Smooth muscle cell (in vitro differentiated cells): Measurements from ENCODE around the gene COL6A6. TPM values are rescaled to one million over a fixed set of nuclear protein-coding genes. Genes with fewer than 3 reads are reported as not detected.

Source experiments
- DNase-seq: peaks from one replicate; lab custom pipeline; 2025; ENCODE audit not compliant: unreplicated experiment; lab: John Stamatoyannopoulos, UW
- H2AFZ ChIP-seq: fragments of 200-600 bp; sonication (generic); 2 replicates; pipeline ENCODE4 v1.6.0; 2016; ENCODE audit warnings: antibody characterized with exemption, low read depth, mild to moderate bottlenecking
- H3F3A ChIP-seq: fragments of 200-600 bp; sonication (generic); 2 replicates; pipeline ENCODE4 v1.6.0; 2017; ENCODE audit warnings: antibody characterized with exemption, low read depth
- H3K27ac ChIP-seq: fragments of 200-600 bp; sonication (generic); 2 replicates; pipeline ENCODE4 v1.5.1; 2016; ENCODE audit warnings: low read depth, mild to moderate bottlenecking
- H3K27me3 ChIP-seq: fragments of 200-600 bp; sonication (generic); 2 replicates; pipeline ENCODE4 v1.6.1; 2016; ENCODE audit warnings: low read depth, mild to moderate bottlenecking
- H3K36me3 ChIP-seq: fragments of 200-600 bp; sonication (generic); 2 replicates; pipeline ENCODE4 v1.5.1; 2016; ENCODE audit warnings: low read depth
- H3K4me1 ChIP-seq: fragments of 200-600 bp; sonication (generic); 2 replicates; pipeline ENCODE4 v1.5.1; 2016; ENCODE audit warnings: low read depth
- H3K4me2 ChIP-seq: fragments of 200-600 bp; sonication (generic); 2 replicates; pipeline ENCODE4 v1.6.0; 2016; ENCODE audit warnings: mild to moderate bottlenecking
- H3K4me3 ChIP-seq: fragments of 200-600 bp; sonication (generic); 2 replicates; pipeline ENCODE4 v1.5.1; 2016; ENCODE audit warnings: mild to moderate bottlenecking
- H3K79me2 ChIP-seq: fragments of 200-600 bp; sonication (generic); 2 replicates; pipeline ENCODE4 v1.6.0; 2016; ENCODE audit warnings: low read depth, mild to moderate bottlenecking
- H3K9ac ChIP-seq: fragments of 200-600 bp; sonication (generic); 2 replicates; pipeline ENCODE4 v1.6.0; 2016; ENCODE audit warnings: low read depth
- H3K9me3 ChIP-seq: fragments of 200-600 bp; sonication (generic); replicated peaks from 2 replicates; pipeline ENCODE4 v1.5.1; 2016; ENCODE audit warnings: low read depth
- H4K20me1 ChIP-seq: fragments of 200-600 bp; sonication (generic); 2 replicates; pipeline ENCODE4 v1.6.0; 2016; ENCODE audit warnings: low read depth
- CTCF ChIP-seq: fragments of 200-600 bp; sonication (generic); IDR thresholded peaks from 2 replicates; pipeline ENCODE4 v1.5.1; 2017; ENCODE audit warnings: borderline replicate concordance, mild to moderate bottlenecking, antibody characterized with exemption; ENCODE audit not compliant: insufficient read depth, poor library complexity, severe bottlenecking
- WGBS: methylation state at CpG from one replicate; pipeline ENCODE4 v1.1.7; 2016; ENCODE audit warnings: low lambda C conversion rate; 5-methylcytosine and 5-hydroxymethylcytosine counted together
- polyA plus RNA-seq: library from polyadenylated mRNA; unstranded; fragments of >200 nt; fragmentation: Nextera tagmentation; extraction: Ambion mirVana; gene quantifications from 2 replicates; pipeline ENCODE4 v1.2.1, GENCODE V29; 2016
- total RNA-seq: library from RNA; depleted of rRNA; stranded (reverse); fragments of >200 nt; gene quantifications from 2 replicates; pipeline ENCODE4 v1.2.3, GENCODE V29; 2014

COL6A6 gene
- total and polyA plus RNA-seq, 2 experiments from 2014 or later = 0.38 to 1.5 TPM

- Histone ChIP-seq H3K9ac (no peak overlapping the region), H3K79me2 (no peaks in the 10 kb centered on the region), H3F3A (no peaks in the 10 kb centered on the region), H3K9me3 (no peaks in the 10 kb centered on the region), H3K27me3 (no peaks in the 10 kb centered on the region), H2AFZ (no peak overlapping the region), H3K4me3 (no peak overlapping the region), H3K36me3 (no peaks in the 10 kb centered on the region), H3K27ac (no peak overlapping the region), H3K4me1 (no peaks in the 10 kb centered on the region), H3K4me2 (no peak overlapping the region), H4K20me1 (no peaks in the 10 kb centered on the region)
- no peak for DNase-seq
- TF ChIP-seq CTCF = no peak
- WGBS = 52% methylated on average over 1 of the region's 1 CpG
Observed at GRCh38 chr3:130537673-130538304, 20.8 kb downstream of the COL6A6 start.

GRCh38 chr3:130539005-130539404, 22.0 kb downstream of the COL6A6 start:
- 67% methylated on average over 6 of the region's 6 CpGs for WGBS
- H3K27ac ChIP-seq = no peak overlapping the region
- H3K9me3 ChIP-seq = no peaks in the 10 kb centered on the region
- H2AFZ ChIP-seq = no peak overlapping the region
- H3K36me3 ChIP-seq = no peaks in the 10 kb centered on the region
- H3K9ac ChIP-seq = no peak overlapping the region
- H3F3A ChIP-seq = no peaks in the 10 kb centered on the region
- H3K4me1 ChIP-seq = no peaks in the 10 kb centered on the region
- no peaks in the 10 kb centered on the region for H3K79me2 ChIP-seq
- no peak overlapping the region for H3K4me3 ChIP-seq
- H4K20me1 ChIP-seq = no peaks in the 10 kb centered on the region
- H3K4me2 ChIP-seq = no peak overlapping the region
- no peak for DNase-seq
- H3K27me3 ChIP-seq = no peaks in the 10 kb centered on the region
- peak; percentile 79 for TF ChIP-seq CTCF

GRCh38 chr3:130543322-130543721, 26.3 kb downstream of the COL6A6 start:
- no peaks in the 10 kb centered on the region for H4K20me1 ChIP-seq
- no peak for DNase-seq
- 84% methylated on average over 3 of the region's 3 CpGs for WGBS
- no peak overlapping the region for H3K4me2 ChIP-seq
- no peaks in the 10 kb centered on the region for H3K27me3 ChIP-seq
- peaks cover 1% of the 10 kb centered on the region for H3F3A ChIP-seq
- no peak overlapping the region for H2AFZ ChIP-seq
- H3K9me3 ChIP-seq = no peaks in the 10 kb centered on the region
- TF ChIP-seq CTCF = no peak
- no peak overlapping the region for H3K9ac ChIP-seq
- no peak overlapping the region for H3K27ac ChIP-seq
- H3K36me3 ChIP-seq = no peaks in the 10 kb centered on the region
- H3K4me3 ChIP-seq = no peak overlapping the region
- no peaks in the 10 kb centered on the region for H3K4me1 ChIP-seq
- no peaks in the 10 kb centered on the region for H3K79me2 ChIP-seq
